ENCODE results near the gene PIP4P1. TPM values are rescaled to one million over a fixed set of nuclear protein-coding genes. Genes with fewer than 3 reads are reported as not detected.

Gene PIP4P1
- total and polyA plus RNA-seq, 2 of the 8 experiments (the other 6 are each of a cell fraction or from before 2014, with no cell fraction given) = 29.5 to 60.0 TPM

DNA sequence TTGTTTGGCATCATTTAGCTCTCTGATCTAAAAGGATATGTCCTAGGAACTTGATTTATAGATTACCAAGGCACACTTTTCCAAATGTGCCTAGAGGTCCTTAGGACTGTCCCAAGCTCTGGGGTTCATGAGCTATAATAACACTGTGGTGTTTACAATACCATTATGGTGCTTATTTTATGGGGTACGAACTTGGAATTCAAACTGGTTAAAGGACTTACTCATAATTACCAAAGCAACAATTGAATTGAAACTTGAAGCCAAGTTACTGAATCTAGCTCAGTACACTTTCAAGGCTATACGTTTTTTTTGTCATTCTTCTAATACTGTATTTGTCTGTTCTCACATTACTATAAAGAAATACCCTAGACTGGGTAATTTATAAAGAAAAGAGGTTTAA is 38.3 kb downstream of the PIP4P1 start (continued):
- TF ChIP-seq USF2 (IDR thresholded peaks at IDR 0.05; ENCODE audit: low read length) = no peak
- TF ChIP-seq TAF7 (optimal IDR thresholded peaks at IDR 0.05; ENCODE audit: borderline replicate concordance, low read depth, low read length) = no peak
- no peak for TF ChIP-seq KDM5A (IDR thresholded peaks at IDR 0.05; ENCODE audit: low read length)
